Mucosa of rectum (tissue), 2 donors: ENCODE data around the gene LHX6.

Source experiments
- H3K27ac ChIP-seq, 2 donors: one replicate each; pipeline ENCODE4 v1.7.0; 2013; ENCODE audit warnings: inconsistent platforms in 2 of 2, low read depth in 2 of 2, low read length in 2 of 2
- H3K27me3 ChIP-seq, 2 donors: one replicate each; pipeline ENCODE4 v1.7.0; 2013; ENCODE audit warnings: low read length in 2 of 2; ENCODE audit not compliant: control insufficient read depth in 2 of 2, insufficient read depth in 2 of 2
- H3K36me3 ChIP-seq, 2 donors: one replicate each; pipeline ENCODE4 v1.7.0; 2013; ENCODE audit warnings: low read length in 2 of 2; ENCODE audit not compliant: control insufficient read depth in 2 of 2, insufficient read depth in 2 of 2
- H3K4me1 ChIP-seq, 2 donors: one replicate each; pipeline ENCODE4 v1.7.0; 2013; ENCODE audit warnings: low read length in 2 of 2, mild to moderate bottlenecking in 1 of 2; ENCODE audit not compliant: control insufficient read depth in 2 of 2, insufficient read depth in 2 of 2
- H3K4me3 ChIP-seq, 2 donors: one replicate each; pipeline ENCODE4 v1.7.0; 2013; ENCODE audit warnings: low read length in 2 of 2
- H3K9ac ChIP-seq, 2 donors: one replicate each; pipeline ENCODE4 v1.7.0; 2013; ENCODE audit warnings: low read length in 2 of 2, low read depth in 1 of 2, mild to moderate bottlenecking in 1 of 2
- H3K9me3 ChIP-seq, 2 donors: one replicate each; pipeline ENCODE4 v1.7.0; 2013; ENCODE audit warnings: low read length in 2 of 2; ENCODE audit not compliant: control insufficient read depth in 2 of 2
- donor health status: healthy.
- donor health status: Normal muscosa, but diverticular disease.

Gene LHX6

DNA sequence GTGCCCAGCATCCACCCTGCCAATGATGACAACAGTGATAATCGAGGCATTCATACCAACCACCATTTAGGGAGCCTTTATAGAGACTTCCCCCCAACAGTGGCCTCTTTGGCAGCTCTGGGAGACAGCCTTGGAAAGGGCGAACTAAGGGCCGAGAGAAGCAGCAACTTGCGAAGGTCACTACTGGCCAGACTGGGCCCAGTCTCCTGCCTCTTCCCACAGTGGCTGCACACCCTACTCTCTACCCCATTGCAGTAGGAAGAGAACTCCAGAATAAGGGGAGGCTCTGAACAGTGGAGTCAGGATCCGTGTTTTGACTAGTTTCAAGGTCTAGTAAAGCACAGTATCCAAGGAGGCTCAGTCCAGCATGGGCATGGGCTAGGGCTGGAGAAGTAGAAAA lies 5.3 kb downstream of the LHX6 start:
- no peak overlapping the region for H3K4me3 ChIP-seq
- no peak overlapping the region for H3K27ac ChIP-seq
- H3K9ac ChIP-seq: no peak overlapping the region
- H3K4me1 ChIP-seq: peaks cover 0 to 9% of the 10 kb centered on the region in 2 donors
- H3K9me3 ChIP-seq: no peaks in the 10 kb centered on the region
- H3K36me3 ChIP-seq: no peaks in the 10 kb centered on the region
- peaks cover 70 to 79% of the 10 kb centered on the region in 2 donors for H3K27me3 ChIP-seq

DNA sequence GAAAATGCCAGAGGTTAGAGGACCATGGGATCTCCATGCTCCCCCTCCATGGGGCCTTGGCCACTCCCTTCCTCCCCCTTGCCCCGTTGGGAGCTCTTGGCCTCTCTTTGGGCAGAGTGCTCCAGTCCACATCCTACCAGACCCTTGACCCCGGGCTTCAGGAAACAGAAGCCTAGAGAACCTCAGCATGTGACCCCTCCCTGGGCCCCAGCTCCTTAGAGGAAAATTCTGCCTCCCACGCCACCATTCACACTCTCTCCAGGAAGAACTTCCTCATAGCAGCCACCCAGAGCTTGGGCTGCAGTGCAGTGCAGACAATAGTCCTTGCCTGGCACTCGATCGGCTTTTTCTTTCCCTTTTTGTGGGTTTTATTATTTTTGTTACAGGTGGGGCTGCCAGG lies 6.0 kb downstream of the LHX6 start:
- no peaks in the 10 kb centered on the region for H3K36me3 ChIP-seq
- H3K27ac ChIP-seq: no peak overlapping the region
- peaks cover 0 to 9% of the 10 kb centered on the region in 2 donors for H3K4me1 ChIP-seq
- H3K27me3 ChIP-seq: peaks cover 72 to 85% of the 10 kb centered on the region in 2 donors
- no peak overlapping the region for H3K4me3 ChIP-seq
- no peaks in the 10 kb centered on the region for H3K9me3 ChIP-seq
- H3K9ac ChIP-seq: no peak overlapping the region

GRCh38 chr9:122221183-122221811 lies 7.5 kb downstream of the LHX6 start:
- H3K4me3 ChIP-seq: no peak overlapping the region
- H3K4me1 ChIP-seq: peaks cover 0 to 9% of the 10 kb centered on the region in 2 donors
- peaks cover 73 to 87% of the 10 kb centered on the region in 2 donors for H3K27me3 ChIP-seq
- H3K27ac ChIP-seq: no peak overlapping the region
- H3K9ac ChIP-seq: no peak overlapping the region
- H3K9me3 ChIP-seq: no peaks in the 10 kb centered on the region
- H3K36me3 ChIP-seq: no peaks in the 10 kb centered on the region

- Histone ChIP-seq H3K4me3 (no peak overlapping the region), H3K27ac (no peak overlapping the region)
Observed at GRCh38 chr9:122220673-122221182, 8.0 kb downstream of the LHX6 start.

GRCh38 chr9:122219856-122220672 lies 8.7 kb downstream of the LHX6 start:
- Histone ChIP-seq H3K9ac (no peak overlapping the region), H3K9me3 (no peaks in the 10 kb centered on the region), H3K27ac (no peak overlapping the region), H3K4me3 (no peak overlapping the region), H3K36me3 (no peaks in the 10 kb centered on the region), H3K27me3 (peaks cover 73 to 85% of the 10 kb centered on the region in 2 donors), H3K4me1 (peaks cover 0 to 9% of the 10 kb centered on the region in 2 donors)

More at GRCh38 chr9:122220673-122221182, 8.0 kb downstream of the LHX6 start:
- Histone ChIP-seq H3K9ac (no peak overlapping the region), H3K27me3 (peaks cover 73 to 86% of the 10 kb centered on the region in 2 donors), H3K9me3 (no peaks in the 10 kb centered on the region), H3K36me3 (no peaks in the 10 kb centered on the region), H3K4me1 (peaks cover 0 to 9% of the 10 kb centered on the region in 2 donors)

GRCh38 chr9:122218935-122219855 lies 9.6 kb downstream of the LHX6 start:
- no peaks in the 10 kb centered on the region for H3K36me3 ChIP-seq
- H3K27me3 ChIP-seq: peaks cover 71 to 82% of the 10 kb centered on the region in 2 donors
- H3K9me3 ChIP-seq: no peaks in the 10 kb centered on the region
- H3K4me3 ChIP-seq: no peak overlapping the region
- no peak overlapping the region for H3K9ac ChIP-seq
- peaks cover 2 to 9% of the 10 kb centered on the region in 2 donors for H3K4me1 ChIP-seq
- no peak overlapping the region for H3K27ac ChIP-seq

DNA sequence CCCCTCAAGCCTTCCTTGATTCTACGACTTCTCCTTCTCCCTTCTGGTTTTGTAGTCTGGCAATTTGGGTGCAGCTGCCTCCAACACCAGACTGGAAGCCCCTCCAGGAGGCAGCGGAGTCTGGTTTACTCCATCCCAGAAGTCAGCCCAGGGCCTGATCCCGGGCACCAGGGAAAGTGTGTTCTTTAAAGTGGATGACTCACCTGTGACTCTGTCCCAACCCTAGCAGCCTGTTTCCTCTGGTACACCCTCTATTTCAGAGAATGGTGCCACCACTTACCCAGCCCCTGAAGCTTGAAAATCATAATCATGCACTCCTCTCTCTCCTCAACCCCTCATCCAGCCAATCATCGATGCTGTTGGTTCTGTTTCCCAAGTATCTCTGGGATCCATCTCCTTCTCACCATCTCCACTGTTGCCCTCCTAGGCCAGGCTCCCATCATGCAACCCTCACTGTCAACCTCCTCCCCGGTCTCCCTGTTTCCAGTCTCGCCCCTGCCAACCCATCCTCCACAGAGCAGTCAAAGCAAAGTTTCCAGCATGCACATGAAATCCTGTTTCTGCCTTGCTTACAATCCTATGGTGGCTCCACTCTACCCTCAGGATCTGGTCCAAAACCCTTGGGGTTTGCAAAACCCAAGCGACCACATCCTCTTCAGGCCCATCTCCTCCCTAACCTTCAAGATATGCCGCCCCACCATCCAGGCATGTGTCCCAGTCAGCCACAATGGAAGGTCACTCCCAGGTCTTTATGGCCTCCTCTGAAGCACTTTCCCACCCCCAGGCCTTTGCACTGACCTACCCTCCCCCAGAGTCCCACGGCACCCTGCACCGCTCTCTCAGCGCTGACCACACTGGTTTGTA lies 10.5 kb downstream of the LHX6 start:
- no peaks in the 10 kb centered on the region for H3K36me3 ChIP-seq
- H3K4me1 ChIP-seq: peaks cover 3 to 11% of the 10 kb centered on the region in 2 donors
- no peak overlapping the region for H3K4me3 ChIP-seq
- H3K9ac ChIP-seq: no peak overlapping the region
- no peak overlapping the region for H3K27ac ChIP-seq
- no peaks in the 10 kb centered on the region for H3K9me3 ChIP-seq
- peaks cover 75 to 76% of the 10 kb centered on the region in 2 donors for H3K27me3 ChIP-seq

DNA sequence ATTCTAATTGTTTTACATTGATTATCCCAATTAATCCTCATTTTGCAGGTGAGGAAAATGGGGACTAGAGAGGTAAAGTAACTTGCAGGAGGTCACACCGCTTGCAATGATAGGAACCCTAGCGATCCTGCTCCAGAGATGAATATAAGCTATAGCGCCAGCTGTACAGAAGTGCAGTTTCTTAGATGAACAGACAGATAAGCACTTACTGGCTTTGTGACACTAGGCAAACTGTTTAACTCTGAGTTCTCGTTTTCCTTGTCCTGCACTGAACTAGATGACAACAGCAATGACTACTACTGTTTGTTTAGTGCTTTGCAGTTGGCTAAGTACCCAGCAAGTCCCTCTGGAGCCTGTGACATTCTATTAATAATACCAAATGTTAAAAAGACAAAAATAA lies 11.1 kb downstream of the LHX6 start:
- no peaks in the 10 kb centered on the region for H3K9me3 ChIP-seq
- H3K27me3 ChIP-seq: peaks cover 80% of the 10 kb centered on the region in 2 donors

GRCh38 chr9:122216798-122217418 lies 11.8 kb downstream of the LHX6 start:
- H3K9me3 ChIP-seq: no peaks in the 10 kb centered on the region
- no peak overlapping the region for H3K9ac ChIP-seq
- peaks cover 76 to 79% of the 10 kb centered on the region in 2 donors for H3K27me3 ChIP-seq
- H3K36me3 ChIP-seq: no peaks in the 10 kb centered on the region
- H3K4me3 ChIP-seq: no peak overlapping the region
- peaks cover 3 to 13% of the 10 kb centered on the region in 2 donors for H3K4me1 ChIP-seq
- no peak overlapping the region for H3K27ac ChIP-seq

More for the DNA sequence above, 11.1 kb downstream of the LHX6 start:
- no peak overlapping the region for H3K4me3 ChIP-seq
- no peak overlapping the region for H3K9ac ChIP-seq
- no peaks in the 10 kb centered on the region for H3K36me3 ChIP-seq
- peaks cover 3 to 13% of the 10 kb centered on the region in 2 donors for H3K4me1 ChIP-seq
- H3K27ac ChIP-seq: no peak overlapping the region
